GM18499 (cell line): ENCODE results near the gene DENND5B.

ENCODE experiments used
- ATAC-seq: cut with Tn5 transposase; IDR thresholded peaks from one replicate; pipeline ENCODE4 v1.9.1; 2021; ENCODE audit warnings: moderate number of reproducible peaks; ENCODE audit not compliant: insufficient read depth, unreplicated experiment

DENND5B gene

GRCh38 chr12:31355747-31356107 is 235.2 kb downstream of the DENND5B start:
- ATAC-seq = no peak

- no peak for ATAC-seq
Measured at GRCh38 chr12:31353750-31354708, 236.9 kb downstream of the DENND5B start.

GRCh38 chr12:31346267-31346666 is 244.7 kb downstream of the DENND5B start:
- no peak for ATAC-seq

GRCh38 chr12:31343139-31343538 is 247.8 kb downstream of the DENND5B start:
- no peak for ATAC-seq

- ATAC-seq = no peak
Measured at GRCh38 chr12:31342286-31342685, 248.7 kb downstream of the DENND5B start.

GRCh38 chr12:31339831-31340622 is 250.9 kb downstream of the DENND5B start:
- ATAC-seq = no peak

- no peak for ATAC-seq
Measured at GRCh38 chr12:31337952-31338351, 253.0 kb downstream of the DENND5B start.
